Stomach smooth muscle (tissue), 2 donors: Measurements from ENCODE around the gene MOB2.

ENCODE experiments used
- H3K27ac ChIP-seq: one replicate; pipeline ENCODE4 v1.7.0; 2013; ENCODE audit warnings: mild to moderate bottlenecking, low read length, inconsistent platforms
- H3K27me3 ChIP-seq, 2 donors: one replicate each; pipeline ENCODE4 v1.7.0; 2013; ENCODE audit warnings: low read length in 2 of 2; ENCODE audit not compliant: insufficient read depth in 2 of 2, control insufficient read depth in 1 of 2
- H3K36me3 ChIP-seq, 2 donors: one replicate each; pipeline ENCODE4 v1.7.0; 2013; ENCODE audit warnings: low read length in 2 of 2; ENCODE audit not compliant: control insufficient read depth in 2 of 2, insufficient read depth in 2 of 2
- H3K4me1 ChIP-seq: one replicate; pipeline ENCODE4 v1.7.0; 2013; ENCODE audit warnings: low read length; ENCODE audit not compliant: control insufficient read depth, insufficient read depth
- H3K4me3 ChIP-seq, 2 donors: one replicate each; pipeline ENCODE4 v1.7.0; 2013; ENCODE audit warnings: low read length in 2 of 2
- H3K9ac ChIP-seq, 2 donors: one replicate each; pipeline ENCODE4 v1.7.0; 2013; ENCODE audit warnings: low read length in 2 of 2, mild to moderate bottlenecking in 1 of 2
- H3K9me3 ChIP-seq, 2 donors: one replicate each; pipeline ENCODE4 v1.7.0; 2013; ENCODE audit warnings: low read length in 2 of 2; ENCODE audit not compliant: control insufficient read depth in 2 of 2
- donor health status: healthy.
- donor health status: Pancreatic carcinoma.

Gene MOB2

GRCh38 chr11:1528710-1529109 is 42.1 kb upstream of the MOB2 start:
- no peaks in the 10 kb centered on the region for H3K27me3 ChIP-seq
- H3K27ac ChIP-seq, result no peak overlapping the region
- H3K36me3 ChIP-seq, result no peaks in the 10 kb centered on the region
- no peak overlapping the region for H3K4me3 ChIP-seq
- peaks cover 32% of the 10 kb centered on the region for H3K4me1 ChIP-seq
- no peaks in the 10 kb centered on the region for H3K9me3 ChIP-seq
- H3K9ac ChIP-seq, result no peak overlapping the region

- H3K27ac ChIP-seq, result no peak overlapping the region
- H3K27me3 ChIP-seq, result no peaks in the 10 kb centered on the region
- no peak overlapping the region for H3K4me3 ChIP-seq
- H3K4me1 ChIP-seq, result peaks cover 22% of the 10 kb centered on the region
- H3K36me3 ChIP-seq, result no peaks in the 10 kb centered on the region
- H3K9ac ChIP-seq, result no peak overlapping the region
- no peaks in the 10 kb centered on the region for H3K9me3 ChIP-seq
These were observed 40.2 kb upstream of the MOB2 start for GRCh38 chr11:1526785-1527184.

- Histone ChIP-seq H3K27me3 (no peaks in the 10 kb centered on the region), H3K36me3 (no peaks in the 10 kb centered on the region), H3K9ac (no peak overlapping the region), H3K4me3 (no peak overlapping the region), H3K9me3 (no peaks in the 10 kb centered on the region), H3K27ac (no peak overlapping the region), H3K4me1 (peaks cover 16% of the 10 kb centered on the region)
These were observed 37.2 kb upstream of the MOB2 start for GRCh38 chr11:1523779-1524178.

- no peak overlapping the region for H3K9ac ChIP-seq
- H3K36me3 ChIP-seq, result no peaks in the 10 kb centered on the region
- no peaks in the 10 kb centered on the region for H3K9me3 ChIP-seq
- peaks cover 12% of the 10 kb centered on the region for H3K4me1 ChIP-seq
- no peak overlapping the region for H3K4me3 ChIP-seq
- H3K27ac ChIP-seq, result no peak overlapping the region
- H3K27me3 ChIP-seq, result no peaks in the 10 kb centered on the region
These were observed 36.5 kb upstream of the MOB2 start for GRCh38 chr11:1523077-1523476.

- Histone ChIP-seq H3K4me1 (peaks cover 14% of the 10 kb centered on the region), H3K36me3 (no peaks in the 10 kb centered on the region), H3K27ac (no peak overlapping the region), H3K9ac (no peak overlapping the region), H3K9me3 (no peaks in the 10 kb centered on the region), H3K27me3 (no peaks in the 10 kb centered on the region), H3K4me3 (no peak overlapping the region)
These were observed 35.5 kb upstream of the MOB2 start for GRCh38 chr11:1522081-1522424.

- Histone ChIP-seq H3K4me1 (peaks cover 18% of the 10 kb centered on the region), H3K27ac (no peak overlapping the region), H3K36me3 (no peaks in the 10 kb centered on the region), H3K4me3 (no peak overlapping the region), H3K27me3 (no peaks in the 10 kb centered on the region), H3K9ac (no peak overlapping the region), H3K9me3 (no peaks in the 10 kb centered on the region)
These were observed 35.0 kb upstream of the MOB2 start for GRCh38 chr11:1521382-1522080.

GRCh38 chr11:1520663-1521267 is 34.2 kb upstream of the MOB2 start:
- H3K27me3 ChIP-seq, result no peaks in the 10 kb centered on the region
- no peak overlapping the region for H3K4me3 ChIP-seq
- H3K27ac ChIP-seq, result no peak overlapping the region
- H3K9me3 ChIP-seq, result no peaks in the 10 kb centered on the region
- peaks cover 24% of the 10 kb centered on the region for H3K4me1 ChIP-seq
- H3K36me3 ChIP-seq, result no peaks in the 10 kb centered on the region
- no peak overlapping the region for H3K9ac ChIP-seq

GRCh38 chr11:1520209-1520662 is 33.7 kb upstream of the MOB2 start:
- Histone ChIP-seq H3K9ac (no peak overlapping the region), H3K27ac (no peak overlapping the region)

GRCh38 chr11:1519028-1520010 is 32.7 kb upstream of the MOB2 start:
- Histone ChIP-seq H3K27me3 (no peaks in the 10 kb centered on the region), H3K36me3 (no peaks in the 10 kb centered on the region), H3K9me3 (no peaks in the 10 kb centered on the region), H3K27ac (no peak overlapping the region), H3K4me1 (peaks cover 39% of the 10 kb centered on the region), H3K9ac (no peak overlapping the region), H3K4me3 (no peak overlapping the region)

More at GRCh38 chr11:1520209-1520662, 33.7 kb upstream of the MOB2 start:
- no peak overlapping the region for H3K4me3 ChIP-seq
- peaks cover 29% of the 10 kb centered on the region for H3K4me1 ChIP-seq
- H3K27me3 ChIP-seq, result no peaks in the 10 kb centered on the region
- no peaks in the 10 kb centered on the region for H3K9me3 ChIP-seq
- no peaks in the 10 kb centered on the region for H3K36me3 ChIP-seq

- H3K27ac ChIP-seq, result no peak overlapping the region
- no peak overlapping the region for H3K4me3 ChIP-seq
- H3K27me3 ChIP-seq, result no peaks in the 10 kb centered on the region
- H3K9ac ChIP-seq, result no peak overlapping the region
- H3K4me1 ChIP-seq, result peaks cover 46% of the 10 kb centered on the region
- H3K9me3 ChIP-seq, result no peaks in the 10 kb centered on the region
- no peaks in the 10 kb centered on the region for H3K36me3 ChIP-seq
These were observed 31.7 kb upstream of the MOB2 start for GRCh38 chr11:1518301-1518700.
